ENCODE measurements around the gene MESD.

GRCh38 chr15:80937718-80938117, 51.9 kb downstream of the MESD start:
- no peak for TF ChIP-seq CTCF (conservative IDR thresholded peaks at IDR 0.05; ENCODE audit: low read depth, low read length)
- TF ChIP-seq EZH2phosphoT487 (IDR thresholded peaks at IDR 0.05; ENCODE audit: borderline replicate concordance, low read length): no peak

All from PC-3 (cell line).